Embryonic facial prominence (tissue), 1 donor: ENCODE results near the gene DDX39B.
"Not testable (repeated sequence)": the region's sequence is repeated elsewhere in the genome, so short reads cannot be mapped to it uniquely, and the experiment has no call there.

ENCODE experiments used
- DNase-seq: peaks from one replicate; pipeline ENCODE4 v3.0.0-alpha.2; 2016; ENCODE audit errors: extremely low spot score

Gene DDX39B

GRCh38 chr6:31575952-31576685, 34.3 kb upstream of the DDX39B start:
- DNase-seq = no peak

- DNase-seq = no peak
Measured at GRCh38 chr6:31575335-31575901, 33.6 kb upstream of the DDX39B start, which contains the start of gene TNF. Gene TNF (plus strand): TSS chr6:31575565. CDS start chr6:31575742, 177 bp downstream.

DNA sequence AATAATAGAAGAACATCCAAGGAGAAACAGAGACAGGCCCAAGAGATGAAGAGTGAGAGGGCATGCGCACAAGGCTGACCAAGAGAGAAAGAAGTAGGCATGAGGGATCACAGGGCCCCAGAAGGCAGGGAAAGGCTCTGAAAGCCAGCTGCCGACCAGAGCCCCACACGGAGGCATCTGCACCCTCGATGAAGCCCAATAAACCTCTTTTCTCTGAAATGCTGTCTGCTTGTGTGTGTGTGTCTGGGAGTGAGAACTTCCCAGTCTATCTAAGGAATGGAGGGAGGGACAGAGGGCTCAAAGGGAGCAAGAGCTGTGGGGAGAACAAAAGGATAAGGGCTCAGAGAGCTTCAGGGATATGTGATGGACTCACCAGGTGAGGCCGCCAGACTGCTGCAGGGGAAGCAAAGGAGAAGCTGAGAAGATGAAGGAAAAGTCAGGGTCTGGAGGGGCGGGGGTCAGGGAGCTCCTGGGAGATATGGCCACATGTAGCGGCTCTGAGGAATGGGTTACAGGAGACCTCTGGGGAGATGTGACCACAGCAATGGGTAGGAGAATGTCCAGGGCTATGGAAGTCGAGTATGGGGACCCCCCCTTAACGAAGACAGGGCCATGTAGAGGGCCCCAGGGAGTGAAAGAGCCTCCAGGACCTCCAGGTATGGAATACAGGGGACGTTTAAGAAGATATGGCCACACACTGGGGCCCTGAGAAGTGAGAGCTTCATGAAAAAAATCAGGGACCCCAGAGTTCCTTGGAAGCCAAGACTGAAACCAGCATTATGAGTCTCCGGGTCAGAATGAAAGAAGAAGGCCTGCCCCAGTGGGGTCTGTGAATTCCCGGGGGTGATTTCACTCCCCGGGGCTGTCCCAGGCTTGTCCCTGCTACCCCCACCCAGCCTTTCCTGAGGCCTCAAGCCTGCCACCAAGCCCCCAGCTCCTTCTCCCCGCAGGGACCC, 32.6 kb upstream of the DDX39B start:
- no peak for DNase-seq

GRCh38 chr6:31573239-31574105, 31.7 kb upstream of the DDX39B start:
- DNase-seq = no peak

- DNase-seq = no peak
Measured at GRCh38 chr6:31572041-31572911, 30.5 kb upstream of the DDX39B start, which contains the start of gene LTA. Gene LTA (plus strand): TSS chr6:31572289. CDS start chr6:31572743, 454 bp downstream.

DNA sequence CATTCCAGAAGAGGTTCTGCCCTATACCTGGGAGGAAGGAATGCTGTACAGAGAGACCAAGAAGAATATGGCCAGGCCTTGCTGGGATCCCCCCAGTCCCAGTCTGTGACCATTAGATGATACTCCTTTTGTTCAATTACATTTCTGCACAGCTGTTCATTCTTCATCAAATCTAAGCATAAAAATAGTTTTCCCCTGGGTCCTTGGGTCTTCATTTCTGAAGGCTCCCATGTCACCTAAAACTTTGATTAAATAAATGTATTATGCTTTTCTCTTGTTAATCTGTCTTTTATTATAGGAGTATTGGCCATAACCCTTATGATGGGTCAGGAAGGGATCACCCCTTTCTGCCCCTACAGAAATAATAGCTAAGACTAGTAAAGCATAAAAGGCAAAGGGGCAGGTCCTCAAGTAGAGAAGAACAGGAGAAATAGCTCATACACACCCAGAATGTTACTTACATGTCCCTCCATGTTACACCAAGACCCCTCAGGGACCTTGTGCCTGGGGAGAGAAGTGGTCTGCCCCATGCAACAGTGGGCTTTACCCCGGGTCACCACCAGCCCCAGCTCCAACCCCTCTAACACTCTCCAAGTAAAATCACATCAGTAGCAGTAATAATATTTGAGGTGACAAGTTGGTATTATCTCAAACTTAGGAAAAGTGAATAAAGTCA, 28.2 kb upstream of the DDX39B start:
- no peak for DNase-seq

DNA sequence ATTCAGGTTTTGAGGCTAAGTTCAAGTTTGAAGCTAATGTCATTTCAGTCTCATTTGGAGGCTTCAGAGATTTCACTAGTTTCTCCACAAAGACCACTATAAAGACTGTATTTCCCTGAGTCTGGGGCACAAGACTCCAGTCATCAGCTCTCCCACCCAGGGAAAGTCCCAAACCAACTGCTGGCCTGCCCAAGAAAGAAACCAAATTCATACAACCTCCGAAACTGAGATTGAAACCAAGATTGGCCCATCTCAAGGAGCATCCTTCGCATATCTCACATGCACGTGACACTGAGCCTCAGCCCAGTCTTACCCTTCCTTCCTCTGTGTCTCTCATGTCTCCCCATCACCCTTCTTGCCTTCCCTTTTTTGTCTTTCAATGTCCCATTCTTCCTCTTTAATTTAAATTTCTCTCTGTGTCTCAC, 26.7 kb upstream of the DDX39B start:
- DNase-seq = no peak

DNA sequence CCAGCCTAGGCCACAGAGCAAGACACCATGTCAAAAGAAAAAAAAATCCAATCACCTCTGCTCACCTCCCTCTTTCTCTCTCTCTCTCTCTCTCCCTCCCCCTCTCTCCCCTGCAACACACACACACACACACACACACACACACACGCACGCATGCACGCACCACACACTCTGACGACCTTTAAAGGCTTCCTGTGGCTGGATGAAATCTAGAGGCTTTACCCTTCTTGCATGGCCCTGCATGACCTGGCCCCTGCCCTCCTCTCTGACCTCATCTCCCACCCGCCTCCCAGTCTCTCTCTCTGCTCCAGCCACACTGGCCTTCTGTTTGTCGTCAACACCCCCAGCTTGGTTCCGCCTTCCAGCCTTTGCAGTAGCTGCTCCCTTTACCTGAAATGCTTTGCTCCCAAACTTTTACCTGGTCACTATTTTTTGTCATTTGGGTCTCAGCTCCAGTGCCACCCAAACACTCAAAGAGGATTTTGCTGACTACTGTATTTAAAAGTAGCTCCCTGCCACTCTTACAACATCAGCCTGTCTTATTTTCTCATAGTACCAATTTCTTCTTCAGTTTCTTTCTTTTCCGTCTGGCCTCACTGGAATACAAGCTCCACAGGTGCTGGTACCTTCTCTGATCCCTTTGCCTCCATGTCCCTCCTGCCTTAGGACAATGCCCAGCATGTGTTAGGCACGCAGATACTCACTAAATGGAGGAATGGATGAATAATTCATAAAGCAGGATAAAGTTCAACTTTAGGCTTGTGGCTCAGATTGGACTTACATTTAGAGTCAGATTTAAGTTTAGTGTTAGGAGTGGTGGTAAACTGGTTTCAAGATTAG, 25.9 kb upstream of the DDX39B start:
- DNase-seq = no peak

DNA sequence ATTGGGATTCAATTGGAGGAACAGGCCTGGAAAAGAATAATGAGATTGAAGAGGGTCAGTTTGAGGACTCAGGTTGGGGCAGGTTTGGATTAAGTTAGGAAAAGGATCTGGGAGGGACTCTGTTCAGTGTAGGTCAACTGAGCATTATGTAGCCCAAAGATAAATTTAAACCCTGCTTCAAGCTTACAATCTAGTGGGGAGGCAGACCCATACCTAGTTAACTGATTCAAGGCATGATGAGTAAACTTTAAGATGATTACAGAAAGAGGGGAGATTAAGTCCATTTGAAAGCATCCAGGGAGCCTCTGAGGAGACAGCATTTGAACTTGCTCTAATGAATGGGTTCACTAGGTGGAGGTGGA, 18.9 kb upstream of the DDX39B start:
- DNase-seq = no peak

DNA sequence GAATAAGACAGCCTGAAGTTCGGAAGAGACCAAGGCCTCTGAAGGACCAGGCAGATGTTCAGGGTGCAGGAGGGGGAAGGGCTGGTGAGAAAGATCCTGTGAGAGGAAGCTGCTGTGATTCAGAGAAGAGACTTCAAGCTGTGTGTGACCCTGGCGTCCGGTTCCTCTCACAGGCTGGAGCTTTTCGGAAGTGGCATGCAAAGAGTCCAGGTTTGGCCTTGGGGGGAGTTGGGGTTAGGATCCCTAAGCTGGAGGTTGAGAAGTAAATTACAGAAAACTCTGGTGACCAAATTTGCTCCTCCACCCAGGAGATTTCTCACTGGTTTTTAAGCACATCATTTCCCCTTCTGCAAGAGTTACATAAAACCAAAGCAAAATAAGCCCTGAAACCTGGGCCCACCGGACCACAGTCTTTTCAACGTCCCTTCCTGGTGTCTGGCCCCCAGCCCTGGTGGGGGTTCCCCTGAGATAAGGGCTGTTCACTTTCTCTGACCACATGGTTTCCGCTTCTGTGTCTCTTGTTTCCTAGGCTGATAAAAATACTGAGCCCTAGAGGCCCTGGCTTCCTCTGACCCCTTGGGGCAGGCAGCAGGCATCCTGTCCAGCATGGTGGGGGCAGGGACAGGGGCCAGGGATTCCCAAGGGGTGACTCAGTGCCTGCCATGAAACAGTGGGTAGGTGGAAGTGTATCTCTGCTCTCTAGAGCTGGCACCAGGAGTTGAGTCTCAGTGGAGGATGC, 18.3 kb upstream of the DDX39B start:
- DNase-seq = no peak

- DNase-seq = no peak
Measured at GRCh38 chr6:31559606-31559957, 17.8 kb upstream of the DDX39B start.

DNA sequence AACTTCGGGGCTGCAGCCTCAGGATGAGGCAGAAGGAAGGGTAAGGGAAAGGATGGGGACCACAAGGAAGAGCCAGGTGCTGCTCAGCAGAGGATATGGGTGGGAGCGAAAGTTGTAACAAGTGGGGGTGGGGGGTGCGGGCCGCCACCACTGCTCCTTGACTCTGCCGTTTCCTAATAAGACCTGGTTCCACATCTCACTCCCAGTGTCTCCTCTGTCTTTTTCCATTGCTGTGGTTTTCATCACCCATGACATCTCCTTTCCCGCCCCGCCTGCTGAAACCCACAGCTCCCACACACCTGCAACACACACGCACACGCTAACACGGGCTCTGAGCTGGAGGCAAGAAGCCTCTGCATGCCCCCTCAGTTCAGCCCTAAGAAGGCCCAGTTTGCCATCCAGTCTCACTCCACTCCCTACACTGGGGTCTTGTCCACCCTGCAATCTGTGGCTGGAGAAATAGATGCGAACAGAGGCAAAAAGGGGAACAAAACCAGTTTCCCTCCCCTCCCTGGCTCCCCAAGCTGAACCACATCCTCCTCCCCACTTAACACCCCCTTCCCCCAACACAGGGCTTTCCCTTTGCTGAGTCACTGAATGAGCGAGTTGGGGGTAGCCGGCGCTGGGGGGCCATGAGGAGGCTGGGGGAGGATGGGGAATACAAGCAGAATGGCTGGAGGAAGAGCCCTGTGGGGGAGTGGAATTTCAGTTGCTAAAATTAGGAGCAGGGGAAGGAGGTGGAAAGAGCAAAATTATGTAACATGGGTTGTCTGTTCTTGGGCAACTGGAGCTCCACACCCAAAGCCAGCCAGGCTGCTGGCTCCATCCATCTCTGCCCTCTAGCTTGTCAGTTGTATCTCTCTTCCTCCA, 17.1 kb upstream of the DDX39B start:
- DNase-seq = no peak

DNA sequence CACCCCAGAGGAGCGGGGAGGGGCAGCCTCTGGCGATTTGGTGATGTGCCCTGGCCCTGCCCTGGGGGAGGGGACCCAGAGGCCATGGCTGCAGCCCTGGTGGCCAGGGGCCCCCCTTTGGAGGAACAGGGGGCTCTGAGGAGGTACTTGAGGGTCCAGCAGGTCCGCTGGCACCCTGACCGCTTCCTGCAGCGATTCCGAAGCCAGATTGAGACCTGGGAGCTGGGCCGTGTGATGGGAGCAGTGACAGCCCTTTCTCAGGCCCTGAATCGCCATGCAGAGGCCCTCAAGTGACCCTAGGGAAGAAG, 16.5 kb upstream of the DDX39B start:
- DNase-seq = no peak

GRCh38 chr6:31557443-31558317, 15.9 kb upstream of the DDX39B start:
- DNase-seq = no peak

DNA sequence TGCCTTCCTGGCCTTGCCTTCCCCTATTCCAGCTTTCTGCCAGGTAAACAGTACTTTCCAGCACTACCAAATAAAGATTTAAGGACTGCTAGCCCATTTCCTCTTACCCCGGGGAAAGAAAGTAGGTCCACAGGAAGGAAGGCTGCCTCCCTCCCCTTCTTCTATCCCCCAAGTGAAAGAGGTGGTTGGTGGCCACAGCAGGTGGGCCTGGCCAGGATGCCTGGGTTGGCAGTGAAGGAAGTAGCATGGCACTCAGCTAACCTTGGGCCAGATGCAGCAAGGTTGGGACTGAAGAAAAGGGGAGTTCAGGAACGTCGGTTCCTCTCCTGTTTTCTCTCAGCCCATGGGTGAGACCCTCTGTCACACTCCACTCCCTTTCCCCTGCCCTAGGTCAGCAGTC, 14.5 kb upstream of the DDX39B start:
- DNase-seq = no peak

- not testable (repeated sequence) for DNase-seq
Measured at GRCh38 chr6:31551371-31551770, 9.6 kb upstream of the DDX39B start.

GRCh38 chr6:31548544-31548873, 6.7 kb upstream of the DDX39B start:
- DNase-seq = no peak
